Memory B cell (primary cell): ENCODE results near the gene C2orf76.

ENCODE experiments used
- ATAC-seq: fragments of 150-1000 bp; cut with Tn5 transposase; 2 replicates; pipeline ENCODE4 v1.10.0; 2021; ENCODE audit warnings: low read depth, mild to moderate bottlenecking, moderate library complexity
- DNase-seq, 2 donors: peaks; one replicate each; pipeline ENCODE4 v3.0.0; 2022; ENCODE audit warnings: low spot score in 2 of 2
- H3K27ac Mint-ChIP-seq: one replicate; pipeline ENCODE4 v1.8.0; 2022; ENCODE audit warnings: mild to moderate bottlenecking, moderate library complexity, mixed read lengths
- H3K27me3 Mint-ChIP-seq: one replicate; pipeline ENCODE4 v1.8.0; 2022; ENCODE audit warnings: mixed read lengths
- H3K36me3 Mint-ChIP-seq: one replicate; pipeline ENCODE4 v1.8.0; 2022; ENCODE audit warnings: mild to moderate bottlenecking, mixed read lengths
- H3K4me1 Mint-ChIP-seq: one replicate; pipeline ENCODE4 v1.8.0; 2022; ENCODE audit warnings: mixed read lengths
- H3K4me3 Mint-ChIP-seq: one replicate; pipeline ENCODE4 v1.8.0; 2022; ENCODE audit warnings: mild to moderate bottlenecking, moderate library complexity, mixed read lengths
- H3K9me3 Mint-ChIP-seq: one replicate; pipeline ENCODE4 v1.8.0; 2022; ENCODE audit warnings: mixed read lengths

The C2orf76 gene

GRCh38 chr2:119308793-119309330 is 57.8 kb downstream of the C2orf76 start:
- no peak overlapping the region for H3K4me3 Mint-ChIP-seq
- peaks cover 9% of the 10 kb centered on the region for H3K4me1 Mint-ChIP-seq
- DNase-seq (no peak), ATAC-seq (no peak)
- H3K27me3 Mint-ChIP-seq = no peaks in the 10 kb centered on the region
- no peaks in the 10 kb centered on the region for H3K9me3 Mint-ChIP-seq
- H3K27ac Mint-ChIP-seq = no peak overlapping the region
- peaks cover 12% of the 10 kb centered on the region for H3K36me3 Mint-ChIP-seq

GRCh38 chr2:119307419-119308140 is 59.1 kb downstream of the C2orf76 start:
- peaks cover 9% of the 10 kb centered on the region for H3K4me1 Mint-ChIP-seq

GRCh38 chr2:119306196-119306590 is 60.4 kb downstream of the C2orf76 start:
- Mint-ChIP-seq H3K4me3 (peak overlapping the region; percentile 71), H3K27ac (no peak overlapping the region), H3K9me3 (no peaks in the 10 kb centered on the region), H3K27me3 (no peaks in the 10 kb centered on the region), H3K4me1 (peaks cover 7% of the 10 kb centered on the region), H3K36me3 (peaks cover 9% of the 10 kb centered on the region)
- DNase-seq (no peak), ATAC-seq (no peak)

More at GRCh38 chr2:119307419-119308140, 59.1 kb downstream of the C2orf76 start:
- DNase-seq (no peak), ATAC-seq (no peak)
- Mint-ChIP-seq H3K27ac (no peak overlapping the region), H3K9me3 (no peaks in the 10 kb centered on the region), H3K4me3 (no peak overlapping the region), H3K27me3 (no peaks in the 10 kb centered on the region), H3K36me3 (peaks cover 12% of the 10 kb centered on the region)

GRCh38 chr2:119305497-119306195 is 61.0 kb downstream of the C2orf76 start:
- Mint-ChIP-seq H3K27ac (no peak overlapping the region), H3K36me3 (peaks cover 10% of the 10 kb centered on the region), H3K4me1 (peaks cover 3% of the 10 kb centered on the region), H3K27me3 (no peaks in the 10 kb centered on the region), H3K9me3 (no peaks in the 10 kb centered on the region), H3K4me3 (peak overlapping the region; percentile 71)
- ATAC-seq (no peak), DNase-seq (no peak)

GRCh38 chr2:119304847-119305246 is 61.8 kb downstream of the C2orf76 start:
- peaks cover 3% of the 10 kb centered on the region for H3K4me1 Mint-ChIP-seq
- H3K27ac Mint-ChIP-seq = no peak overlapping the region
- H3K4me3 Mint-ChIP-seq = no peak overlapping the region
- H3K9me3 Mint-ChIP-seq = no peaks in the 10 kb centered on the region
- ATAC-seq = no peak
- H3K36me3 Mint-ChIP-seq = peaks cover 14% of the 10 kb centered on the region
- DNase-seq = no peak
- H3K27me3 Mint-ChIP-seq = no peaks in the 10 kb centered on the region

GRCh38 chr2:119301413-119301812 is 65.2 kb downstream of the C2orf76 start:
- no peak overlapping the region for H3K27ac Mint-ChIP-seq
- no peak overlapping the region for H3K4me3 Mint-ChIP-seq
- no peaks in the 10 kb centered on the region for H3K27me3 Mint-ChIP-seq
- no peak for ATAC-seq
- H3K4me1 Mint-ChIP-seq = peaks cover 3% of the 10 kb centered on the region
- DNase-seq = no peak
- H3K9me3 Mint-ChIP-seq = no peaks in the 10 kb centered on the region
- peaks cover 13% of the 10 kb centered on the region for H3K36me3 Mint-ChIP-seq

GRCh38 chr2:119295688-119296375 is 70.8 kb downstream of the C2orf76 start:
- H3K27ac Mint-ChIP-seq = no peak overlapping the region
- peaks cover 2% of the 10 kb centered on the region for H3K4me1 Mint-ChIP-seq
- ATAC-seq = no peak

GRCh38 chr2:119294671-119295070 is 72.0 kb downstream of the C2orf76 start:
- no peaks in the 10 kb centered on the region for H3K36me3 Mint-ChIP-seq
- H3K9me3 Mint-ChIP-seq = no peaks in the 10 kb centered on the region
- DNase-seq (no peak), ATAC-seq (no peak)
- H3K27me3 Mint-ChIP-seq = no peaks in the 10 kb centered on the region
- H3K27ac Mint-ChIP-seq = no peak overlapping the region
- H3K4me3 Mint-ChIP-seq = no peak overlapping the region
- peaks cover 2% of the 10 kb centered on the region for H3K4me1 Mint-ChIP-seq

More at GRCh38 chr2:119295688-119296375, 70.8 kb downstream of the C2orf76 start:
- no peaks in the 10 kb centered on the region for H3K9me3 Mint-ChIP-seq
- H3K36me3 Mint-ChIP-seq = peaks cover 5% of the 10 kb centered on the region
- no peak overlapping the region for H3K4me3 Mint-ChIP-seq
- no peak for DNase-seq
- H3K27me3 Mint-ChIP-seq = no peaks in the 10 kb centered on the region

- Mint-ChIP-seq H3K9me3 (no peaks in the 10 kb centered on the region), H3K36me3 (no peaks in the 10 kb centered on the region), H3K4me1 (peaks cover 2% of the 10 kb centered on the region), H3K27ac (no peak overlapping the region), H3K4me3 (no peak overlapping the region), H3K27me3 (no peaks in the 10 kb centered on the region)
- no peak for DNase-seq
- ATAC-seq = no peak
These were observed 72.7 kb downstream of the C2orf76 start for GRCh38 chr2:119293900-119294299.

GRCh38 chr2:119293254-119293653 is 73.4 kb downstream of the C2orf76 start:
- Mint-ChIP-seq H3K9me3 (no peaks in the 10 kb centered on the region), H3K27me3 (no peaks in the 10 kb centered on the region), H3K4me1 (peaks cover 2% of the 10 kb centered on the region), H3K4me3 (no peak overlapping the region), H3K27ac (no peak overlapping the region), H3K36me3 (no peaks in the 10 kb centered on the region)
- ATAC-seq = no peak
- no peak for DNase-seq

- H3K4me3 Mint-ChIP-seq = no peak overlapping the region
- ATAC-seq = no peak
- H3K27me3 Mint-ChIP-seq = no peaks in the 10 kb centered on the region
- DNase-seq = no peak
- no peaks in the 10 kb centered on the region for H3K9me3 Mint-ChIP-seq
- no peaks in the 10 kb centered on the region for H3K36me3 Mint-ChIP-seq
- H3K27ac Mint-ChIP-seq = no peak overlapping the region
- peaks cover 2% of the 10 kb centered on the region for H3K4me1 Mint-ChIP-seq
These were observed 74.4 kb downstream of the C2orf76 start for GRCh38 chr2:119292226-119292625.

- Mint-ChIP-seq H3K9me3 (no peaks in the 10 kb centered on the region), H3K27me3 (no peaks in the 10 kb centered on the region), H3K36me3 (no peaks in the 10 kb centered on the region), H3K4me1 (peaks cover 2% of the 10 kb centered on the region), H3K4me3 (no peak overlapping the region), H3K27ac (no peak overlapping the region)
- no peak for ATAC-seq
- no peak for DNase-seq
These were observed 75.0 kb downstream of the C2orf76 start for GRCh38 chr2:119291588-119292167.

GRCh38 chr2:119290859-119291587 is 75.6 kb downstream of the C2orf76 start:
- H3K9me3 Mint-ChIP-seq = no peaks in the 10 kb centered on the region
- no peaks in the 10 kb centered on the region for H3K27me3 Mint-ChIP-seq
- ATAC-seq (peak; percentile 92), DNase-seq (peak; percentile 50 to 63)
- no peaks in the 10 kb centered on the region for H3K36me3 Mint-ChIP-seq
- H3K27ac Mint-ChIP-seq = no peak overlapping the region
- H3K4me1 Mint-ChIP-seq = peaks cover 2% of the 10 kb centered on the region
- H3K4me3 Mint-ChIP-seq = no peak overlapping the region
